GM18499 (cell line): ENCODE measurements around the gene FAR2.

Experiments
- ATAC-seq: cut with Tn5 transposase; IDR thresholded peaks from one replicate; pipeline ENCODE4 v1.9.1; 2021; ENCODE audit warnings: moderate number of reproducible peaks; ENCODE audit not compliant: insufficient read depth, unreplicated experiment

Gene FAR2

GRCh38 chr12:29310899-29311298, 161.8 kb downstream of the FAR2 start:
- ATAC-seq = no peak

GRCh38 chr12:29314416-29314815, 165.3 kb downstream of the FAR2 start:
- ATAC-seq = no peak

GRCh38 chr12:29316752-29317151, 167.7 kb downstream of the FAR2 start:
- ATAC-seq = no peak

DNA sequence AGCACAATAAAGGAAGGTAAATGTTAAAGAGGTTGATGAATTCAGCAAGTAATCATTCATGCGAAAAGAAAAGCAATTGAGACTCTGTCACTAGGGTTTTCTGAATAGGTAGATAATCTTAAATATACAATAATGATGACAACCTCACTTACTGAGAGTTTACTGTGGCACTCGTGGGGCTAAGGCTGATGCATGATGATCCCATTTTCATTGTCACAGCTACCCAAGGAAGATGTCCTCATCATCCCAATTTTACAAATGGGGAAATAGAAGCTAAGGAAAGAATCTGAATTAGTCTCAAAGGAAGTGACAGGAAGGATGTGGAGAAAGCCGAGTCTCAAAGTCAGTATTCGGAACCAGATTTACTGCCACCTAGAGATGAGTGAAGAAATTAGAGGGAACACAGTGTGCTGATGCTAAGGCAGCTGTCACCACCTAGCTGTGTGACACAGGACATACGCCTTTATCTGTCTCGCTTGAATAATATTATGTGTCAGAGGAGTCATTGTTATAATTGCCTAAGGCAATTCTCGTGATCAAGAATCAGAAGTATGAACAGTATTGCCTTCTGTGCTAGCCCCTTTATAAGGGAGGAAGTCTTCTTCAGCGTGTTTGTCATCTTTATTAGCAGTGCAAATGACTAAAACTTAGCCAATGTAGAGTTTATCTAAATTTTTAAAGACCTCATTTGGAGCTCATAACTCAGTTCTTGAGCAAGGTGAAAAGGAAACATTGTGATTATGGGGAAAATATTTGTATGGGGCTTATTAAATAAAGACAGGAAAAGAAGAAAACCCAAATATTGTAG, 168.7 kb downstream of the FAR2 start:
- ATAC-seq = peak; percentile 95

DNA sequence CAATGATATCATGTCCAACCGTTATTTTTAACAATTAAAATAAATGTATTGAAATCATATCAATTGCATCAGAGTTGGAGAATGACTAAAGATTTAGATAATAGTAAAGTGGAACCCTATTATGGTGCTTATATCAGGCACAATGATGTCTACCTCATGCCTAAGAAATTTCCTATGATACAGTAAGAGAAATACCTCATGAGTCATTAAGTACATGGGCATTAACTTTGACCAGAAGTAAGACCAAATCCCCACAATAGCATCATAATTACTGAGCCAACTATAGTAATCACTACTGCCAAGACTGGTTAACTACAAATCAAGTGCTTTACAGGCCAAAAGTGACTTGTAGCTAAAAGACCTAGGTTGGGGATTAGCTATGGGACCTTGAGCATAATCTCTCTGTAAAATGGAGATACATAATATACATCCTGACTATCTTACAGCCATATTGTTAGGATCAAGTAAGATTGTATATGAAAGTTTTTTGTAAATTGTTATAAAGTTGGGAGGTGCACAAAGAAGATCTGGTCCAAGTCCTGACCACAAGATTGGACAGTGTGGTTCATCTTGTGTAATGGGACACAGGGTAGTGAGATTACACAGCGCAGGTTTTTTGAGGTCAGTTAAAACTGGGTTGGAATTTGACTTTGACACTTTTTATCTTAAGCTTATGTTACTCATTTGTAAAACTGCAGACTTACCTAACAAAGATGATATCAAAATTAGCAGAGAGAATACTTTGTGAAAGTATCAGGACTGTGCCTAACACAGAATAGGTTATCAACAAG, 171.4 kb downstream of the FAR2 start:
- no peak for ATAC-seq

- no peak for ATAC-seq
Observed at GRCh38 chr12:29322157-29322556, 173.1 kb downstream of the FAR2 start.

- ATAC-seq = no peak
Observed at GRCh38 chr12:29329411-29329810, 180.3 kb downstream of the FAR2 start.

- no peak for ATAC-seq
Observed at GRCh38 chr12:29333178-29333577, 184.1 kb downstream of the FAR2 start.

- ATAC-seq = no peak
Observed at GRCh38 chr12:29334937-29335336, 185.9 kb downstream of the FAR2 start.

DNA sequence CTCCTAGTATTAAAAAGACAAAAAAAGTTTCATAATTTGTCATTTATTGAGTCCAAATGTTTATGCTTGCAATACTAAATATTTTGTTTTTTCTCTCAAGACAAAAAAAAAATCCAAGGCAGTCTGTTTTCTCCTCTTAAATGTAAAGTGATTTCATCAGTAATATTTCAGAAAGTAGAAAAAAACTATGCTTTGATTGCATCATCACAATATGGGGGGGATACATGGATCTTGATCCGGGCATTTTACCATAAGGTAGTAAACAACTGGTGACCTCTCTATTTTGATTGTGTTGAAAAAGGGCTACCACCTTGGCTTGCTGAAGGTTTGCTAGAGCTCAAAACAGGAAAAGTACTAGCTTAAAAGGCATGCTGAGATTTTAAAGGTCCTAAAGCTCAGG, 188.2 kb downstream of the FAR2 start:
- ATAC-seq = no peak

- no peak for ATAC-seq
Observed at GRCh38 chr12:29343022-29343799, 194.1 kb downstream of the FAR2 start.

DNA sequence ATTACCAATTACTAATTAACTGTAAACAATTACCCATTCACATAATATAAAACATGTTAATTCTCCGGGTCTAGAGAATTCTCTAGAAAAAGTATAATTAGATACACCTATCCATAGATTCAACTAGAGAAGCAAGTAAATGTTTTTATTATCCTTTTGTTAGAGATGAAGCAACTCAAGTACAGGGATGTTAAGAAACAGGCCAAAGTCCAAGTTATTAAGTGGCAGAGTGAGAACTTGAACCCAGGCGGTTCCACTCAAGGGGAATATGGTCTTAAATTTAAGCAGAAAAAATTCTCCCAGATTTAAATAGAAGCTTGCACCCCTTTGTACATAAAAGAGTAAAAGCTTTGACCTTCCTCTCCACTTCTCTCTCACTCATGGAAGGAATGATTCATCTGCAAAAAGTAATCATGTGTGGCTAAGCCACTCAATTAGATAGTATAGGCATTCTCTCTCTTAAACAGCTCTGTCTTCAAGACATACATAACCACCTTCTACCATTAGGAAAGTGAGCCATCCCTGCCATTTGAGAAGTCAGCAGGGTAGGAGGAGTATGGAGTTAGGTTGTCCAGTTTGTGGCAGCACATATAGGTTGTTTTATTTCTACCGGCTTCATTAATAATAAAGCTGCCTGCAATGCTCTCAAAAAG, 197.8 kb downstream of the FAR2 start:
- no peak for ATAC-seq

DNA sequence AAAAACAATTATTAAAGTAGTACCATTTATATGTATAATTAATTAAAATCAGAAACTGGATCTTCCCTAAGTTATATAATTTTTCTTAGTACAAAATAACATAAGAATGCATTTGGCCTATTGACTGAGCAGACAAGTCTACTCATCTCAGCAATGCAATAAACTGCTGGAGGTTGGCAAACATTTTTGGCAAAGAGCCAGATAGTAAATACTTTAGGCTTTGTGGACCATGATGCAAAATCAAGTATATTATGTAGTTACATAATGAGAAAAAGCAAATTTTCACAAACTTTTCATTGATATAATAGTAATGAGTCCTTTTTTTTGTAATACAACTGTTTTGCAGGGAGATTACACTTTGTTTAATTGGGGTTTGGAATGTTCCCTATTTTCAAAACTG, 201.0 kb downstream of the FAR2 start:
- no peak for ATAC-seq

DNA sequence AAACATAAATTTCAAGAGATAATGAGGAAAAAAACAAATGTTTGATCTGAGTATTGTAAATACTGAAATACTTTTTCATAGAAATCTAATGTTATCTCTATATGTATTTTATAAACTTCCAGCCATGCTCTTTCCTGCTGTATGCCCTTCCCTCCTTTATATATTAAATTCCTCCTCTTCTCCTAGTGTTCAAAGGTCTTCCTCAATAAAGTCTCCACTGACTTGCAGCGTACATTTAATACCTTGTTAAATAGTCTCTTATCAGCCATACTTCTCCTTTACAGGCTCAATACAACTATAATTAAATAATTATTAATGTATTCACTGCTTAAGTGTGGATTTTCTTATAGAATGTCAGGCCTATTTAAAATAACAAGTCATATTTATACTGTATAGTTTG, 205.9 kb downstream of the FAR2 start:
- ATAC-seq = no peak

GRCh38 chr12:29365091-29365490, 216.0 kb downstream of the FAR2 start:
- ATAC-seq = no peak

DNA sequence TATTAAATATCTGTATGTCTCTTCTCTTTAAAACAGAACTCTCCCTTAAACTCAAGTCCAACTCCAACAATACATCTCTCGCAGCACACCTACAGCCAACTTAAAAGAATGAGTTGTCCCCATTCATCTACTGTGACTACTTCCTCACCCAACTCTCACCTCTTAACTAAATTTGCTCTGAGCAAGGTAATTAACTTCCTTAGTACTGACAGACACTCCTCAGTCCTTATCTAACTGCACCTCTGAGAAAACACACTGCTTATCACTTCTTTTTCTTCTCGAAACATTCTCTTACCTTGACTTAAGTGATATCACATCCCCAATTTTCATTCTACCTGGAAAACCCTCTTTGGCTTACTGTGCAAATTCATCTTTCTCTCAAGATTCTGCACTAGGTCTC, 224.9 kb downstream of the FAR2 start:
- no peak for ATAC-seq

GRCh38 chr12:29374913-29375312, 225.8 kb downstream of the FAR2 start:
- no peak for ATAC-seq

- ATAC-seq = no peak
Observed at GRCh38 chr12:29376118-29376517, 227.0 kb downstream of the FAR2 start.

- peak; percentile 98 for ATAC-seq
Observed at GRCh38 chr12:29380536-29381523, 231.8 kb downstream of the FAR2 start, which contains the start of gene ERGIC2. ERGIC2 (minus strand) TSS chr12:29381172; CDS start chr12:29371633, 9,539 bp downstream.
